Measurements from ENCODE around the gene PRR22.

- TF ChIP-seq, protein P1, sequence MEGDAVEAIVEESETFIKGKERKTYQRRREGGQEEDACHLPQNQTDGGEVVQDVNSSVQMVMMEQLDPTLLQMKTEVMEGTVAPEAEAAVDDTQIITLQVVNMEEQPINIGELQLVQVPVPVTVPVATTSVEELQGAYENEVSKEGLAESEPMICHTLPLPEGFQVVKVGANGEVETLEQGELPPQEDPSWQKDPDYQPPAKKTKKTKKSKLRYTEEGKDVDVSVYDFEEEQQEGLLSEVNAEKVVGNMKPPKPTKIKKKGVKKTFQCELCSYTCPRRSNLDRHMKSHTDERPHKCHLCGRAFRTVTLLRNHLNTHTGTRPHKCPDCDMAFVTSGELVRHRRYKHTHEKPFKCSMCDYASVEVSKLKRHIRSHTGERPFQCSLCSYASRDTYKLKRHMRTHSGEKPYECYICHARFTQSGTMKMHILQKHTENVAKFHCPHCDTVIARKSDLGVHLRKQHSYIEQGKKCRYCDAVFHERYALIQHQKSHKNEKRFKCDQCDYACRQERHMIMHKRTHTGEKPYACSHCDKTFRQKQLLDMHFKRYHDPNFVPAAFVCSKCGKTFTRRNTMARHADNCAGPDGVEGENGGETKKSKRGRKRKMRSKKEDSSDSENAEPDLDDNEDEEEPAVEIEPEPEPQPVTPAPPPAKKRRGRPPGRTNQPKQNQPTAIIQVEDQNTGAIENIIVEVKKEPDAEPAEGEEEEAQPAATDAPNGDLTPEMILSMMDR (IDR thresholded peaks at IDR 0.05), result no peak
- TF ChIP-seq POLR2A (IDR thresholded peaks at IDR 0.05), result no peak
These were observed 42.9 kb upstream of the PRR22 start for GRCh38 chr19:5827342-5827890.

Measured in lower leg skin (tissue), 3 donors.